Mucosa of rectum (tissue), 2 donors: Measurements from ENCODE around the gene MCEE.
A peak's percentile ranks its signal among the peaks of the same experiment; 100 is the strongest.
"Not testable (repeated sequence)": the region's sequence is repeated elsewhere in the genome, so short reads cannot be mapped to it uniquely, and the experiment has no call there.

Source experiments
- H3K27ac ChIP-seq, 2 donors: one replicate each; pipeline ENCODE4 v1.7.0; 2013; ENCODE audit warnings: inconsistent platforms in 2 of 2, low read depth in 2 of 2, low read length in 2 of 2
- H3K27me3 ChIP-seq, 2 donors: one replicate each; pipeline ENCODE4 v1.7.0; 2013; ENCODE audit warnings: low read length in 2 of 2; ENCODE audit not compliant: control insufficient read depth in 2 of 2, insufficient read depth in 2 of 2
- H3K36me3 ChIP-seq, 2 donors: one replicate each; pipeline ENCODE4 v1.7.0; 2013; ENCODE audit warnings: low read length in 2 of 2; ENCODE audit not compliant: control insufficient read depth in 2 of 2, insufficient read depth in 2 of 2
- H3K4me1 ChIP-seq, 2 donors: one replicate each; pipeline ENCODE4 v1.7.0; 2013; ENCODE audit warnings: low read length in 2 of 2, mild to moderate bottlenecking in 1 of 2; ENCODE audit not compliant: control insufficient read depth in 2 of 2, insufficient read depth in 2 of 2
- H3K4me3 ChIP-seq, 2 donors: one replicate each; pipeline ENCODE4 v1.7.0; 2013; ENCODE audit warnings: low read length in 2 of 2
- H3K9ac ChIP-seq, 2 donors: one replicate each; pipeline ENCODE4 v1.7.0; 2013; ENCODE audit warnings: low read length in 2 of 2, low read depth in 1 of 2, mild to moderate bottlenecking in 1 of 2
- H3K9me3 ChIP-seq, 2 donors: one replicate each; pipeline ENCODE4 v1.7.0; 2013; ENCODE audit warnings: low read length in 2 of 2; ENCODE audit not compliant: control insufficient read depth in 2 of 2
- donor health status: healthy.
- donor health status: Normal muscosa, but diverticular disease.

Gene MCEE

DNA sequence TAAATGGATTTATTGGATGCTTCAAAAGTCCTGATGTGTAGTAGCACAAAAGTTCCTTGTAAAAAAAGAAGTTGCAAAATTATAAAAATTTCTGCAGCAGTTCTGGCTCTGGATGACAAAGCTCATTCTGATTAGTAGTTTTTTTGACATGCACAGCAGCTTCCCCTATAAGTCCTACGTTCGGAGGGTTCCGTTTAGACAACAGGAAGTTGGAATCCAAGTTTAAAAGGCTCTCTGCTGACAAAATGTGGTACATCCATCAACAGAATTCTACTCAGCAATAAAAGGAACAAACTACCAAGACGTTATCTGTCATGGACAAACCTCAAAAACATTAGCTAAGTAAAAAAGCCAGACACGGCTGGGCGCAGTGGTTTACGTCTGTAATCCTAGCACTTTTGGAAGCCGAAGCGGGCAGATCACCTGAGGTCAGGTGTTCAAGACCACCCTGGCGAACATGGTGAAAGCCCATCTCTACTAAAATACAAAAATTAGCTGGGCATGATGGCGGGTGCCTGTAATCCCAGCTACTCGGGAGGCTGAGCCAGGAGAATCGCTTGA, 46.2 kb downstream of the MCEE start:
- H3K9me3 ChIP-seq, H3K4me1 ChIP-seq, H3K9ac ChIP-seq, H3K27ac ChIP-seq, H3K27me3 ChIP-seq, H3K36me3 ChIP-seq: not testable (repeated sequence)
- peak overlapping the region in 1 of 2 donors; percentile 41 for H3K4me3 ChIP-seq

DNA sequence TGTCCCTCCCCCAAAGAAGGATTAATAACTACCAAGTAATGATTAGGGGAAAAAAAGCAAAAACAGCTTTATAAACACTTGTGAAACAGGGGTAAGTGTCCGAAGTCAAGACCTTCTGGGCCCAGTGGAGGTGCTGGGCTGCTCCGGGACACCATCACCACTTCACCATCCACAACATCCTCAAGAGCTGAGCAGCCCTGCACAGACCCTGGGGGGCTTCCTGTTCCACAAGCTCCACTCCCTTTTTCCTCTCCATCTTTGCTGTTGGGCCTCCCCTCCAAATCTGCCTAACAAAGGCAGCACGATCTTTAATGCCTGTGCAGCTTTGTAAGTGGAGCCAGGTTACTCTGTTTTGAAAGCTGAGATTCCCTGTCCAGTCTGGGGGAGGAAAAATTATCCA, 46.7 kb downstream of the MCEE start:
- not testable (repeated sequence) for H3K27me3 ChIP-seq, H3K4me1 ChIP-seq, H3K9ac ChIP-seq, H3K9me3 ChIP-seq, H3K4me3 ChIP-seq, H3K27ac ChIP-seq, H3K36me3 ChIP-seq

- Histone ChIP-seq H3K36me3 (peaks cover 10 to 14% of the 10 kb centered on the region in 2 donors), H3K9ac (no peak overlapping the region), H3K27ac (no peak overlapping the region), H3K4me1 (peaks cover 0 to 2% of the 10 kb centered on the region in 2 donors), H3K27me3 (no peaks in the 10 kb centered on the region), H3K9me3 (no peaks in the 10 kb centered on the region), H3K4me3 (no peak overlapping the region)
These were observed 47.4 kb downstream of the MCEE start for GRCh38 chr2:71082402-71083252.

- Histone ChIP-seq H3K36me3 (peaks cover 31 to 43% of the 10 kb centered on the region in 2 donors), H3K4me3 (no peak overlapping the region), H3K9me3 (no peaks in the 10 kb centered on the region), H3K27ac (no peak overlapping the region), H3K27me3 (no peaks in the 10 kb centered on the region), H3K4me1 (peaks cover 0 to under 1% of the 10 kb centered on the region in 2 donors), H3K9ac (no peak overlapping the region)
These were observed 51.4 kb downstream of the MCEE start for GRCh38 chr2:71078624-71079023.

DNA sequence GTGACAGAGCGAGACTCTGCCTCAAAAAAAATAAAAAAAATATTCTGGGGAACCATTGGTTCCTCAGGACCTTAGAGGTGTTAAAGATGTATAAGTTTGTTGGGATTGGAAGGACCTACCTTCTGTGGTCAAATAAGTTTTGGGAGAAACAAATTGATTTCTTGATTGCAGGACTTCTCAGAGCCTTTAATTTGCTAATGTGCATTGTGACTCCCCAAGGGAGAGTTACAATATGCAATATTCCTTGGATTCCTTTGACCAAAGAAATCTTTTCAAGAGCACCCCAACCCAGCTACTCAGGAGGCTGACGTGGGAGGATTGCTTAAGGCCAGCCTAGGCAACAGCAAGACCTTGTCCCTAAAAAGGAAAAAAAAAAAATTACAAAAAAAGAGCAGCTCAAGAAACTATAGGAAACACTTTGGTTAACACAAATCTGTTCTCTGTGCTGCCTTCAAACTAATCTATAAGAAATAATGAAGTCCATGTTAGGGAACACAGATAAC, 55.1 kb downstream of the MCEE start:
- Histone ChIP-seq H3K4me1 (peaks cover 14 to 23% of the 10 kb centered on the region in 2 donors), H3K9me3 (no peaks in the 10 kb centered on the region), H3K9ac (no peak overlapping the region), H3K36me3 (peaks cover 35 to 52% of the 10 kb centered on the region in 2 donors), H3K4me3 (no peak overlapping the region), H3K27ac (no peak overlapping the region), H3K27me3 (no peaks in the 10 kb centered on the region)

DNA sequence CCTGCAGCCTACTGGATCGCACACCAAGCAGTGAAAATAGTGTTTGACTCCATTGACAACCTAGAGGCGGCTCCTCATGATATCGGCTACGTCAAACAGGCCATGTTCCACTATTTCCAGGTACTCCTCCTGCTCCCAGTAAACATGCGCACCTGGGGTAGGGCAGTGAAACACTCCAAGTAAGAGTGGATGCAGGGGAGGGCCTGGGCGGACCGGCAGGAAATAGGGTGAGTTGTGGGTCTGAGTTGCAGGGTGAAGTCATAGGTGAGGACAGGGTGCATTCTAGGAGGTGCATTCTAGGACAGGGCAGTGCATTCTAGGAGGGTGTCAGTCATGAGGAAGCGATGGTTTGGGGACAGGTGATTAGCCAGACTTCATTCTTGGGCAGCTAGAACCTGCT, 56.6 kb downstream of the MCEE start:
- no peaks in the 10 kb centered on the region for H3K27me3 ChIP-seq
- H3K4me1 ChIP-seq: peaks cover 23 to 29% of the 10 kb centered on the region in 2 donors
- H3K9ac ChIP-seq: peak overlapping the region in 1 of 2 donors; percentile 41
- H3K4me3 ChIP-seq: no peak overlapping the region
- no peak overlapping the region for H3K27ac ChIP-seq
- no peaks in the 10 kb centered on the region for H3K9me3 ChIP-seq
- H3K36me3 ChIP-seq: peaks cover 30 to 46% of the 10 kb centered on the region in 2 donors

GRCh38 chr2:71072492-71072891, 57.5 kb downstream of the MCEE start:
- no peaks in the 10 kb centered on the region for H3K9me3 ChIP-seq
- peak overlapping the region; percentile 6 to 62 for H3K27ac ChIP-seq
- H3K4me3 ChIP-seq: peak overlapping the region in 1 of 2 donors; percentile 42
- peaks cover 24 to 37% of the 10 kb centered on the region in 2 donors for H3K36me3 ChIP-seq
- H3K4me1 ChIP-seq: peaks cover 27 to 34% of the 10 kb centered on the region in 2 donors
- H3K9ac ChIP-seq: peak overlapping the region in 1 of 2 donors; percentile 38
- no peaks in the 10 kb centered on the region for H3K27me3 ChIP-seq

GRCh38 chr2:71071681-71072398, 58.2 kb downstream of the MCEE start:
- H3K27ac ChIP-seq: peak overlapping the region; percentile 6 to 62
- H3K36me3 ChIP-seq: peaks cover 21 to 33% of the 10 kb centered on the region in 2 donors
- H3K9me3 ChIP-seq: no peaks in the 10 kb centered on the region
- H3K9ac ChIP-seq: no peak overlapping the region
- peaks cover 28 to 35% of the 10 kb centered on the region in 2 donors for H3K4me1 ChIP-seq
- peak overlapping the region in 1 of 2 donors; percentile 42 for H3K4me3 ChIP-seq
- H3K27me3 ChIP-seq: no peaks in the 10 kb centered on the region

GRCh38 chr2:71070294-71071093, 59.5 kb downstream of the MCEE start:
- H3K4me3 ChIP-seq: peak overlapping the region in 1 of 2 donors; percentile 92
- H3K36me3 ChIP-seq: peaks cover 9 to 21% of the 10 kb centered on the region in 2 donors
- H3K9ac ChIP-seq: peak overlapping the region in 1 of 2 donors; percentile 47
- H3K9me3 ChIP-seq: no peaks in the 10 kb centered on the region
- H3K4me1 ChIP-seq: peaks cover 28 to 35% of the 10 kb centered on the region in 2 donors
- peak overlapping the region in 1 of 2 donors; percentile 98 for H3K27ac ChIP-seq
- H3K27me3 ChIP-seq: no peaks in the 10 kb centered on the region
